Measurements from ENCODE around the gene MAOB. TPM values are rescaled to one million over a fixed set of nuclear protein-coding genes. Genes with fewer than 3 reads are reported as not detected.
"Not testable (repeated sequence)": the region's sequence is repeated elsewhere in the genome, so short reads cannot be mapped to it uniquely, and the experiment has no call there.

MAOB gene
- not detected for total RNA-seq

GRCh38 chrX:43882294-43882681, at the start of gene MAOB:
MAOB (minus strand) TSS chrX:43882450; CDS start chrX:43882299, 151 bp downstream.
- no peak for DNase-seq

GRCh38 chrX:43922032-43922431, 39.8 kb upstream of the MAOB start:
- DNase-seq: not testable (repeated sequence)

- DNase-seq: not testable (repeated sequence)
Observed at GRCh38 chrX:43910772-43911171, 28.5 kb upstream of the MAOB start.

- DNase-seq: no peak
Observed at GRCh38 chrX:43910012-43910411, 27.8 kb upstream of the MAOB start.

- no peak for DNase-seq
Observed at GRCh38 chrX:43909141-43909540, 26.9 kb upstream of the MAOB start.

GRCh38 chrX:43899878-43900815, 17.9 kb upstream of the MAOB start:
- DNase-seq: no peak

- DNase-seq: no peak
Observed at GRCh38 chrX:43898406-43899035, 16.3 kb upstream of the MAOB start.

GRCh38 chrX:43897290-43897689, 15.0 kb upstream of the MAOB start:
- DNase-seq: no peak

GRCh38 chrX:43892336-43892870, 10.2 kb upstream of the MAOB start:
- DNase-seq: no peak

GRCh38 chrX:43885617-43886016, 3.4 kb upstream of the MAOB start:
- DNase-seq: no peak

GRCh38 chrX:43881410-43882293, 598 bp downstream of the MAOB start:
- no peak for DNase-seq

GRCh38 chrX:43880425-43880824, 1.8 kb downstream of the MAOB start:
- DNase-seq: no peak

- DNase-seq: no peak
Observed at GRCh38 chrX:43878906-43879526, 3.2 kb downstream of the MAOB start.

- no peak for DNase-seq
Observed at GRCh38 chrX:43876680-43877079, 5.6 kb downstream of the MAOB start.

GRCh38 chrX:43870758-43871419, 11.4 kb downstream of the MAOB start:
- no peak for DNase-seq

- DNase-seq: no peak
Observed at GRCh38 chrX:43870011-43870410, 12.2 kb downstream of the MAOB start.

GRCh38 chrX:43868791-43869190, 13.5 kb downstream of the MAOB start:
- no peak for DNase-seq

- no peak for DNase-seq
Observed at GRCh38 chrX:43866423-43866822, 15.8 kb downstream of the MAOB start.

- no peak for DNase-seq
Observed at GRCh38 chrX:43865791-43866190, 16.5 kb downstream of the MAOB start.

- no peak for DNase-seq
Observed at GRCh38 chrX:43862434-43862833, 19.8 kb downstream of the MAOB start.

- DNase-seq: no peak
Observed at GRCh38 chrX:43861750-43862149, 20.5 kb downstream of the MAOB start.
